HCT116 (cell line): ENCODE results near the gene CTNND2. TPM values are rescaled to one million over a fixed set of nuclear protein-coding genes. Genes with fewer than 3 reads are reported as not detected.

Experiments used
- ATAC-seq: fragments of 200-7000 bp; cut with Tn5 transposase; 2 replicates; pipeline ENCODE4 v1.9.1; 2020; ENCODE audit warnings: mild to moderate bottlenecking, moderate library complexity
- BruUV-seq: library from RNA; stranded (reverse); fragments of 400-500 nt; replicated peaks from 2 replicates; lab custom pipeline; 2021; lab: Mats Ljungman, UMichigan
- CTCF ChIA-PET: fragments of 300-600 bp; sonication (Branson Sonifier 250); formaldehyde crosslinking; loops from one replicate; lab custom pipeline; 2021; ENCODE audit warnings: antibody characterized with exemption; lab: Charles Lee
- POLR2A ChIA-PET: fragments of 300-600, 350-600 bp; sonication (Branson Sonifier 250); formaldehyde crosslinking; loops from one replicate; lab custom pipeline; 2021; ENCODE audit warnings: antibody characterized with exemption; lab: Charles Lee
- RAD21 ChIA-PET, 2 experiments: fragments of 300-600 bp; sonication (Branson Sonifier 250); formaldehyde crosslinking; loops; one replicate each; lab custom pipeline; 2023; ENCODE audit warnings: low total read pairs in 2 of 2; ENCODE audit not compliant: uncharacterized antibody in 2 of 2, unreplicated experiment in 2 of 2, low non-redundant PET in 1 of 2; lab: Charles Lee
- DNase-seq: peaks from one replicate; pipeline ENCODE4 v3.0.0-alpha.2; 2010; ENCODE audit warnings: low read depth, low spot score
- H2AFZ ChIP-seq: fragments of 200-600 bp; shearing (Covaris generic), sonication (generic); 2 replicates; pipeline ENCODE4 v1.6.1; 2017; ENCODE audit warnings: low read depth, mixed run types, mixed read lengths, antibody characterized with exemption, low read length; ENCODE audit not compliant: poor library complexity, severe bottlenecking
- H3K27ac ChIP-seq: 2 replicates; pipeline ENCODE4 v1.5.1; 2012; ENCODE audit warnings: low read depth, low read length
- H3K27me3 ChIP-seq: fragments of 200-600 bp; sonication (generic); 2 replicates; pipeline ENCODE4 v1.6.1; 2016; ENCODE audit warnings: mixed run types, low read length, mixed read lengths; ENCODE audit not compliant: insufficient read depth
- H3K36me3 ChIP-seq, 2 experiments: fragments of 200-500 bp in 1 of 2; fragments of 200-600 bp in 1 of 2; sonication (Bioruptor generic) in 1 of 2; sonication (generic) in 1 of 2; 2 replicates each; pipeline versions ENCODE4 v1.5.1 to v1.6.1; 2014 to 2016; ENCODE audit warnings: low read length in 2 of 2, inconsistent platforms in 1 of 2, mixed read lengths in 1 of 2, mixed run types in 1 of 2; ENCODE audit not compliant: insufficient read depth in 2 of 2, control insufficient read depth in 1 of 2
- H3K4me1 ChIP-seq, 2 experiments: fragments of 200-600 bp in 1 of 2; sonication (generic) in 1 of 2; 2 replicates each; pipeline versions ENCODE4 v1.5.1 to v1.6.1; 2012 to 2017; ENCODE audit warnings: low read length in 2 of 2, inconsistent platforms in 1 of 2, mild to moderate bottlenecking in 1 of 2, mixed read lengths in 1 of 2, mixed run types in 1 of 2, moderate library complexity in 1 of 2; ENCODE audit not compliant: insufficient read depth in 2 of 2, control insufficient read depth in 1 of 2
- H3K4me2 ChIP-seq: fragments of 200-600 bp; sonication (generic); 2 replicates; pipeline ENCODE4 v1.6.1; 2017; ENCODE audit warnings: mixed run types, low read length, mixed read lengths
- H3K4me3 ChIP-seq, 2 experiments: fragments of 200-600 bp in 1 of 2; sonication (generic) in 1 of 2; replicated peaks in 1 of 2; 2 replicates each; pipeline ENCODE4 v1.5.1; 2011 to 2016; ENCODE audit warnings: low read length in 2 of 2, control low read depth in 1 of 2, low read depth in 1 of 2, mild to moderate bottlenecking in 1 of 2, mixed read lengths in 1 of 2, mixed run types in 1 of 2
- H3K79me2 ChIP-seq: fragments of 200-600 bp; sonication (generic); 2 replicates; pipeline ENCODE4 v1.6.1; 2017; ENCODE audit warnings: mild to moderate bottlenecking, mixed run types, low read length, moderate library complexity, mixed read lengths; ENCODE audit not compliant: insufficient read depth
- H3K9ac ChIP-seq: fragments of 200-600 bp; sonication (generic); 2 replicates; pipeline ENCODE4 v1.6.1; 2016; ENCODE audit warnings: low read length, mixed read lengths
- H3K9me2 ChIP-seq: fragments of 200-600 bp; sonication (generic), shearing (Covaris generic); 2 replicates; pipeline ENCODE4 v1.6.1; 2017; ENCODE audit warnings: mixed run types, mild to moderate bottlenecking, moderate library complexity; ENCODE audit not compliant: insufficient read depth
- H3K9me3 ChIP-seq, 2 experiments: fragments of 200-500 bp in 1 of 2; fragments of 200-600 bp in 1 of 2; sonication (Bioruptor generic) in 1 of 2; sonication (generic) in 1 of 2; 2 replicates each; pipeline ENCODE4 v1.6.1; 2014 to 2017; ENCODE audit warnings: low read length in 2 of 2, mixed read lengths in 2 of 2, inconsistent platforms in 1 of 2, low read depth in 1 of 2, mild to moderate bottlenecking in 1 of 2, mixed run types in 1 of 2, moderate library complexity in 1 of 2; ENCODE audit not compliant: control insufficient read depth in 1 of 2, insufficient read depth in 1 of 2
- H4K20me1 ChIP-seq: fragments of 200-600 bp; sonication (generic), shearing (Covaris generic); 2 replicates; pipeline ENCODE4 v1.6.1; 2017; ENCODE audit warnings: mixed run types, mild to moderate bottlenecking, moderate library complexity; ENCODE audit not compliant: insufficient read depth
- CEBPB ChIP-seq: IDR thresholded peaks from 2 replicates; pipeline ENCODE4 v1.6.1; 2012; ENCODE audit warnings: low read depth
- EGR1 ChIP-seq: IDR thresholded peaks from 2 replicates; pipeline ENCODE4 v1.6.1; 2012; ENCODE audit warnings: low read depth
- EZH2 ChIP-seq: fragments of 200-600 bp; sonication (generic); IDR thresholded peaks from 2 replicates; pipeline ENCODE4 v1.6.1; 2017; ENCODE audit warnings: antibody characterized with exemption, mixed run types
- EZH2phosphoT487 ChIP-seq: fragments of 200-600 bp; IDR thresholded peaks from 2 replicates; pipeline ENCODE4 v1.6.1; 2018; ENCODE audit warnings: antibody characterized with exemption, borderline replicate concordance
- FOSL1 ChIP-seq: IDR thresholded peaks from 2 replicates; pipeline ENCODE4 v1.6.1; 2012; ENCODE audit warnings: low read depth
- MAX ChIP-seq: IDR thresholded peaks from 2 replicates; pipeline ENCODE4 v1.6.1; 2012
- POLR2A ChIP-seq: IDR thresholded peaks from 2 replicates; pipeline ENCODE4 v1.7.0; 2011; ENCODE audit warnings: borderline replicate concordance; ENCODE audit not compliant: insufficient read depth, insufficient read length; ENCODE audit errors: extremely low read depth
- POLR2AphosphoS5 ChIP-seq: IDR thresholded peaks from 2 replicates; pipeline ENCODE4 v1.6.1; 2011; ENCODE audit warnings: mild to moderate bottlenecking, low read depth, low read length, moderate library complexity
- SP1 ChIP-seq: IDR thresholded peaks from 2 replicates; pipeline ENCODE4 v1.6.1; 2012; ENCODE audit warnings: low read depth
- SRF ChIP-seq: IDR thresholded peaks from 2 replicates; pipeline ENCODE4 v1.6.1; 2012; ENCODE audit warnings: low read depth
- TCF7L2 ChIP-seq: IDR thresholded peaks from 2 replicates; pipeline ENCODE4 v1.7.0; 2011; ENCODE audit warnings: borderline replicate concordance, inconsistent platforms; ENCODE audit not compliant: insufficient read depth, insufficient read length; ENCODE audit errors: extremely low read depth
- YY1 ChIP-seq: IDR thresholded peaks from 2 replicates; pipeline ENCODE4 v1.6.1; 2011; ENCODE audit warnings: low read length, low read depth, moderate library complexity, mild to moderate bottlenecking; ENCODE audit not compliant: insufficient replicate concordance; ENCODE audit errors: extremely low read depth
- ZNF274 ChIP-seq: fragments of 200-500 bp; sonication (Bioruptor generic); IDR thresholded peaks from 2 replicates; pipeline ENCODE4 v1.6.1; 2014; ENCODE audit warnings: mild to moderate bottlenecking, low read depth, low read length, inconsistent platforms
- intact Hi-C: fragments of 100-400 bp; cut with micrococcal nuclease; formaldehyde crosslinking; loops from 2 replicates; pipeline ENCODE4 v1.10.0; 2022
- total RNA-seq: library from RNA; stranded (reverse); gene quantifications from one replicate; pipeline ENCODE4 v1.2.1, GENCODE V29; 2021; ENCODE audit not compliant: unreplicated experiment
- TF ChIP-seq, protein P1 (sequence below): IDR thresholded peaks from 2 replicates; pipeline ENCODE4 v1.6.1; 2012
- TF ChIP-seq, protein P2 (sequence below): IDR thresholded peaks from 2 replicates; pipeline ENCODE4 v1.6.1; 2011; ENCODE audit warnings: mild to moderate bottlenecking, low read length, moderate library complexity; ENCODE audit not compliant: insufficient replicate concordance; ENCODE audit errors: extremely low read depth

CTNND2 gene
- total RNA-seq, 1 experiment from 2014 or later, result not detected

GRCh38 chr5:11273180-11273903 is 630.9 kb downstream of the CTNND2 start (continued):
- TF ChIP-seq, protein P1, sequence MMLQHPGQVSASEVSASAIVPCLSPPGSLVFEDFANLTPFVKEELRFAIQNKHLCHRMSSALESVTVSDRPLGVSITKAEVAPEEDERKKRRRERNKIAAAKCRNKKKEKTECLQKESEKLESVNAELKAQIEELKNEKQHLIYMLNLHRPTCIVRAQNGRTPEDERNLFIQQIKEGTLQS, result no peak
- TF ChIP-seq POLR2A (no peak), YY1 (no peak), EGR1 (no peak)

GRCh38 chr5:11269515-11269914 is 634.7 kb downstream of the CTNND2 start:
- no peaks in the 10 kb centered on the region for H3K27me3 ChIP-seq
- intact Hi-C loops, result loop anchor here (5.0 kb wide), 1 partner anchor 753 kb away; no protein-coding TSS in a partner anchor
- H3K9ac ChIP-seq, result no peak overlapping the region
- H3K79me2 ChIP-seq, result no peaks in the 10 kb centered on the region
- ATAC-seq (no peak), DNase-seq (no peak)
- no TSS peak for BruUV-seq
- no peak overlapping the region for H3K4me2 ChIP-seq
- TF ChIP-seq EZH2 (no peak), CEBPB (no peak), SRF (no peak), YY1 (no peak), ZNF274 (no peak), POLR2AphosphoS5 (no peak), TCF7L2 (no peak), SP1 (no peak), FOSL1 (no peak), MAX (no peak), EGR1 (no peak), POLR2A (no peak), EZH2phosphoT487 (no peak)
- TF ChIP-seq, protein P2, sequence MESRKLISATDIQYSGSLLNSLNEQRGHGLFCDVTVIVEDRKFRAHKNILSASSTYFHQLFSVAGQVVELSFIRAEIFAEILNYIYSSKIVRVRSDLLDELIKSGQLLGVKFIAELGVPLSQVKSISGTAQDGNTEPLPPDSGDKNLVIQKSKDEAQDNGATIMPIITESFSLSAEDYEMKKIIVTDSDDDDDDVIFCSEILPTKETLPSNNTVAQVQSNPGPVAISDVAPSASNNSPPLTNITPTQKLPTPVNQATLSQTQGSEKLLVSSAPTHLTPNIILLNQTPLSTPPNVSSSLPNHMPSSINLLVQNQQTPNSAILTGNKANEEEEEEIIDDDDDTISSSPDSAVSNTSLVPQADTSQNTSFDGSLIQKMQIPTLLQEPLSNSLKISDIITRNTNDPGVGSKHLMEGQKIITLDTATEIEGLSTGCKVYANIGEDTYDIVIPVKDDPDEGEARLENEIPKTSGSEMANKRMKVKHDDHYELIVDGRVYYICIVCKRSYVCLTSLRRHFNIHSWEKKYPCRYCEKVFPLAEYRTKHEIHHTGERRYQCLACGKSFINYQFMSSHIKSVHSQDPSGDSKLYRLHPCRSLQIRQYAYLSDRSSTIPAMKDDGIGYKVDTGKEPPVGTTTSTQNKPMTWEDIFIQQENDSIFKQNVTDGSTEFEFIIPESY, result no peak
- H3K4me3 ChIP-seq, result no peak overlapping the region
- RAD21 ChIA-PET, result no interaction called here
- no peak overlapping the region for H2AFZ ChIP-seq
- H3K9me2 ChIP-seq, result no peaks in the 10 kb centered on the region
- H3K27ac ChIP-seq, result no peak overlapping the region
- H3K36me3 ChIP-seq, result no peaks in the 10 kb centered on the region
- H4K20me1 ChIP-seq, result no peaks in the 10 kb centered on the region
- no peaks in the 10 kb centered on the region for H3K4me1 ChIP-seq
- H3K9me3 ChIP-seq, result no peaks in the 10 kb centered on the region
- CTCF ChIA-PET, result no interaction called here
- POLR2A ChIA-PET, result no interaction called here
